HuH-7.5 (cell line): Measurements from ENCODE around the gene SALL4.
"Not testable (repeated sequence)": the region's sequence is repeated elsewhere in the genome, so short reads cannot be mapped to it uniquely, and the experiment has no call there.

Experiments used
- DNase-seq: peaks from one replicate; pipeline ENCODE4 v3.0.0; 2011; ENCODE audit warnings: low spot score

The SALL4 gene

DNA sequence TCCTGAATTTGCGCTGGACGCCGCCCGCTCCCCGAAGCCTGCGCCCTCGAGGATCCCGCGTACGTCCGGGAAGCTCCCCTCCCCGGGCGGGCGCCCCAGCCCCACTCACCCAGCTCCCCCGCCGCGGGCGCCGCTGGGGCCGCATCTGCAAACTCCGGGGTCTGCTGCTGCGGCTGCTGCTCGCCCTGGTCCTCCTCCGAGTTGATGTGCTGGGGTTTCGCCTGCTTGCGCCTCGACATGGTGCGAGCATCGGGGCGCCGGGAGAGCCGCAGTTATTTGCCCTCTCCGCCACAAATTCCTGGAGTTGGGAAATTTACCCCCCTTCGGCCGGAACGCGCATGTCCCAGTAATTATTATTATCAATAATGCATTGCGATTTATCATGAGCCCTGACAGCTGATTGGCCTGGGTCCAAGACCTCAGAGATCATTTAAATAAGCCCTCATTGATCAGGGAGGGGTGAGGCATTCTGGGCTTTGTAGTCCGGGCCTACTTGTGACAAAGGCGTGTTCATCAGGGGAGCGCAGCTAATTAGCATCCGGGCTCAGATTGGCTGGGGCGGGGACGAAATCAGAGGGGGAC is at the start of gene SALL4:
Gene SALL4 (minus strand): TSS at position 352 of the 582 bp plus-strand sequence. CDS start 113 bp downstream, at position 239.
- DNase-seq = no peak

DNA sequence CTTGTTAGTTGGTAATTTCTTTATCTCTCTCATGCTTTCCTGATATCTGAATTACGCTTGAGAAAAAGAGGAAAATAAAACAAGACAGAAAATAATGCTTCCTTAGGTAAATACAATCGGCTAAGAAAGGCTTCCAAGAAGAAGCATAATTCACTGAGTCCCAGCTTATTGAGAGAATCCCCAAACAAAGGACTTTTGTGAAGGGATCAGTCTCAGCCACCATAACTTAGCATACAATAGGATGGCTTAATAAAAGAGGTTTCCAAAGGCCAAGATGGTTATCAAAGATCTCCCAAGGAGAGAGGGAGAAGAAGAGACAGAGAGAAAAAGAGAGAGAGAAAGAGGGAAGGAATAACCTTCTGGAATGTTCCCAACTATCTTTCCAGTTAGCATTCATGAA is 46.0 kb upstream of the SALL4 start:
- no peak for DNase-seq

DNA sequence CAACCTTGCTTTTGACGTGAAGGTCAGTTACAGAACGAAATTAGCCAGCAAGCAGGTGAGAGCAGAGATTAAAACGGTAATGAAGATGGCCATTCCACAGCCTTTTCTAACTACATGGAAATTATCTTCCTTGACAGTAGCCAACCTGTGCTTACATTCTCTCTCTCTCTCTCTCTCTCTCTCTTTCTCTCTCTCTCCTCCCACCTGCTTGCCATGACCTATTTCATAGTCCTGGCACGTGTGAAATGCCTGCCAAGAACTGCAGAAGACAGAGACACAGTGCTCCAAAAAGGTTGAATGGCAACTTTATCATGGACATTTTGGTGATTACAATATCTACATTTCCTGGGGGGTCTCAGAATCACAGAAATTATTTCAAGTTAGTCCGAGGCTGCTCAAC is 38.5 kb upstream of the SALL4 start:
- DNase-seq = no peak

DNA sequence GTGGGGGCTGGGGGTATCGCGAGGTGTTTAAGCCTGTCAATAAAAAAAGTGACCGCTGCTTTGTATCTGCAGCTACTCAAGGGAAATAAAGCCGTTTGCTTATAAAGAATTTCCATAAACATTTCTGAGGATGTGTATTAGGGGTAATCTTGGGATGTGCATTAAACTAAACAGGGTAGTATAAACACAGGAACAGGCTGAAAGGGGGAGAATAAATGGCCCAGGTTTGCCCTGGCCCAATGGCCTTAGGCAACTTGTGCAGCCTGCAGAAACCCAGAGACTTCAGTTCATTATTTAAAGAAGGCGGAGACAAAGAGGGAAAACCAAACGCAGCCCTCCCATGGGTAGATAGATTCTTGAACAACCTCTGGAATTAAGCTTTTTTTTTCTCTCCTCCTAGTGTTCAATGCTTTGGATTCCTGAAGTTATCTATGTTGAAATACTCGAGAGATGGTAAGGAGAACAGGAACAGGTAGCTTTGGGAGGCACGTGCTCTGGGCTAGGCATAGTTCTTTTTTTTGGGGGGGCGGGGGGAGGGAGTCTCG is 35.6 kb upstream of the SALL4 start:
- DNase-seq = no peak

DNA sequence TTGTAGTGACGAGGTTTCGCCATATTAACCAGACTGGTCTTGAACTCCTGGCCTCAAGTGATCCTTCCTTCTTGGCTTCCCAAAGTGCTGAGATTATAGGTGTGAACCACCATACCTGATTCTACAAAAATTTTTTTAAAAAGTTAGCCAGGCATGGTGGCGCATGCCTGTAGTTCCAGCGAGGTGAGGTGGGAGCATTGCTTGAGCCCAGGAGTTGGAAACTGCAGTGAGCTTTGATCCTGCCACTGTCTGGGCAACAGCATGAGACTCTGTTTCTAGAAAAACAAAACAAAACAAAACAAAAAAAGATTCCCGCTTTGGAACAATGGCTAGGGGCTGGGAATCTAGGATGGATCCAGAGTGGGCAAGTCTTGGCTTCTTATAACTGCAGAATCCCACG is 35.1 kb upstream of the SALL4 start:
- DNase-seq = no peak

DNA sequence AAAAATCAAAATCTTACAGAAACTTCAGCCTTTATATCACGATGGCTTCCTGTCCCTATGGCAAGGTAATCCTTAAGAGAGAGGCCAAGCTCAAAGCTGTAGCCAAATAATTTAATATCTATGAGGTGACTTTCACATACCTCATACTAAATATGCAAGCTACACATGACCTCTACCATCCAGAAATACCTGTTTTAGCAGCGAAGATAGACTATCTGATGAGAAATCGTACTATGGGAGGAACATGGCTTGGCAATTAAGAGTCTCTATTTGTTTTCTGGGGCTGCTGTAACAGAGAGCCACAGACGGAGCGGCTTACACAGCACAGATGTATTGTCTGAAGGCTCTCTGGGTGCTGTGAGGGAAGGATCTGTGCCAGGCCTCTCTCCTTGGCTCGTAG is 31.0 kb upstream of the SALL4 start:
- DNase-seq = peak; percentile 38

DNA sequence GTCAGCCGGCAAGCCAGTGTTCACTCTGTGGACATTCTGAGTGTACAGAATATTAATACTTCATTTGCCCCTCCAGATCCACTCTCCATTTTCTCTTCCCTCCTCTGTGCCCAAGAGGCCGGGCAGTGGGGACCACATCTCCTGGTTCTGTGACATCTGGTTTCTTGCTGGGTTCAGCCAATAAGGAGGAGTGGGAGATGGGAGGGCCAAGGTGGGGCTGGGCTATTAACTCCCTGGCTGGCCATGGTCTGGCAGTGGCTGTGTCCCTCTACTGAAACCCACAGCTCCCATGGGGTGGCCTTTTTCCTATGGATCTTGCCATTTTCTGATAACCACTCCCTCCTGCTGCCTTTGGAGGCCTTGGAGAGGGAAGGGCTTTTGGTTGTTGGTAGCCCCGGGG is 30.0 kb upstream of the SALL4 start:
- no peak for DNase-seq

DNA sequence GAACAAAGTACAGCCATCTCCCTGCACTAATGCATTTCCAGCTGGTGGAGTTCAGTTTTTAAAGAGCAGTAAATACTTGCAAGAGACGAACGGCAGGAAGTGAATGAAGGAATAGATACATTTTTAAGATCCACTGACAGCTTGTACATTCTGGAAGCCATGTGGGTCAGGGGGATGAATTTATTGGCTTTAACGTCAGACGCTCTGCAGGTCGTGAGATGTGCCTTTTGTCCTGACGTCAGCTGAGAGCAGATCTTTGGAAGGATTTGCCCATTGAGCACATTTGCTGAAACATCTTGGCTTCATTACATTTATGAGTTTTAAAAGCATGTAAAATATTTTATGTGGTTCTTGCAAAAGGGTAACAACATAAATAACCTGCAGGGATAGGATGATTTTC is 29.5 kb upstream of the SALL4 start:
- DNase-seq = no peak

DNA sequence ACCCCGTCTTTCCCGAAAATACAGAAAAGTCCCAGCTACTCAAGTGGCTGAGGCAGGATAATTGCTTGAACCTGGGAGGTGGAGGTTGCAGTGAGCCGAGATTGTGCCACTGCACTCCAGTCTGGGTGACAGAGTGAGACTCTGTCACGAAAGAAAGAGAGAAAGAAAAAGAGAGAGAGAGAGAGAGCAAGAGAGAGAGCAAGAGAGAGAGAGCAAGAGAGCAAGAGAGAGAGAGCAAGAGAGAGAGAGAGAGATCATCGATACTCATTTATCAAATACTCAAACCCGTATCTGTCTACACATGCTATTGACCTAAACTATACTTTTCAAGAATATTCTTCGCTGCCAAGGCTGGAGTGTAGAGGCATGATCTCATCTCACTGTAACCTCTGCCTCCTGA is 28.2 kb upstream of the SALL4 start:
- DNase-seq = no peak

DNA sequence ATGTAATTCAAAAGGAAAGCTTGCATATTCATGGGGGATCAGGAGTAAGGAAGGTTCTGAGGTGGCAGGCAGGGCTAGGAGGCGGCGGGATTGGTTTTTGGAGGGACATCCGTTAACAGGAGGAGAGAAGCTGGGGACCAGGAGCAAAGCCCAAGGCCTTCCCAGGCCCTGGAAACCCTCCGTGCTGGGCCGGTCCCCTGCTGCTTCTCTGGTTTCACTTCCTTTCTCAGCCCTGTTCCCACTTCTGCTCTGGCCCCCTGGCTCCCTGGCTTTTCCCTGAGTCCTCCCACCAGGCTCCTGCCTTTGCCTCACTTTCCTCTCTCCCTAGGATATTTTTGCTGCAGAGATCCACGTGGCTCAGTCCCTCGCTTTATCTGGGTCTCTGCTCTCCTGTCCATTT is 26.4 kb upstream of the SALL4 start:
- DNase-seq = no peak

DNA sequence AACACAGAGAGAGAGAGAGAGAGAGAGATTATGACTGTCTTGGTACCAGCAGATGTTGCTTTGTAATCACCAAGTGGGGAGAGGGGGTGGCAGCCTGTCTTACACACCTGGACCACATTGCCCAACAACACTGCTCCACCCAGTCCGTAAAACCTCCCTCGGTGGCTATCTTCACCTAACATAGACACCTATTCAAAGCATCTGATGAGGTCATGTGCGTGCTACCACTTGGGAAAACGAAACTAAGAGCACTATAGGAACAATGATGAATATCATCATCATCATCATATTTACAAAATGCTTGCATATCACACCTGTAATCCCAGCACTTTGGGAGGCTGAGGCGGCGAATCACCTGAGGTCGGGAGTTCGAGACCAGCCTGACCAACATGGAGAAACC is 24.1 kb upstream of the SALL4 start:
- no peak for DNase-seq

DNA sequence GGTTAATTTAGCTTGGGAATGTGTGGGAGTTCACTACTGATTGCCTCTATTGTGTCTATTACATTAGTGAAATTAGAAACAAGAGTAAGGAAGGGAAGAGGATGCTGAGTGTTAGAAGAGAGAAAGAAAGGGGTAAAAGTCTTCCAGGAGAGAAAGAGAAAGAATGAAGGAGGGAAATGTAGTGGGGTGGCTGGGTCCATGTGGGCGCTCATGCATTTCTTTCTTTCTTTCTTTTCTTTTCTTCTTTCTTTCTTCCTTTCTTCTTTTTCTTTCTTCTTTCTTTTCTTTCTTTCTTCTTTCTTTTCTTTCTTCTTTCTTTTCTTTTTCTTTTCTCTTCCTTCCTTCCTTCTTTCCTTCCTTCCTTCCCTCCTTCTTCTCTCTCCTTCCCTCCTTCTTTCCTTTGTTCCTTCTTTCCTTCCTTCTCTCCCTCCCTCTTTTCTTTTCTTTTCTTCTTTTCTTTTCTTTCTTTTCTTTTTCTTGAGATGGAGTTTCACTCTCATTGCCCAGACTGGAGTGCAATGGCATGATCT is 16.2 kb upstream of the SALL4 start:
- DNase-seq = no peak

DNA sequence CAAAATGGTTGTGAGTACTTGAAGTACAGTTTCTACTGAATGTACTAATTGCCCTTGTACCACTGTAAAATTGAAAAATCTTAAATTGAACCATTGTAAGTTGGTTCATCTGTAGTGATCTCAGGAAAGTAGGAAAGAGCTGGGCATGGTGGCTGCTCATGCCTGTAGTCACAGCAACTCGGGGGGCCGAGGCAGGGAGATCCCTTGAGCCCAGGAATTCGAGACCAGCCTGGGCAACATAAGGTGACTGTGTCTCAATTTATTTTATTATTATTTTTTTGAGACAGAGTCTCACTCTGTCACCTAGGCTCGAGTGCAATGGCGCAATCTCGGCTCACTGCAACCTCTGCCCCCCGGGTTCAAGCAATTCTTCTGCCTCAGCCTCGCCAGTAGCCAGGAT is 14.5 kb upstream of the SALL4 start:
- DNase-seq = not testable (repeated sequence)

DNA sequence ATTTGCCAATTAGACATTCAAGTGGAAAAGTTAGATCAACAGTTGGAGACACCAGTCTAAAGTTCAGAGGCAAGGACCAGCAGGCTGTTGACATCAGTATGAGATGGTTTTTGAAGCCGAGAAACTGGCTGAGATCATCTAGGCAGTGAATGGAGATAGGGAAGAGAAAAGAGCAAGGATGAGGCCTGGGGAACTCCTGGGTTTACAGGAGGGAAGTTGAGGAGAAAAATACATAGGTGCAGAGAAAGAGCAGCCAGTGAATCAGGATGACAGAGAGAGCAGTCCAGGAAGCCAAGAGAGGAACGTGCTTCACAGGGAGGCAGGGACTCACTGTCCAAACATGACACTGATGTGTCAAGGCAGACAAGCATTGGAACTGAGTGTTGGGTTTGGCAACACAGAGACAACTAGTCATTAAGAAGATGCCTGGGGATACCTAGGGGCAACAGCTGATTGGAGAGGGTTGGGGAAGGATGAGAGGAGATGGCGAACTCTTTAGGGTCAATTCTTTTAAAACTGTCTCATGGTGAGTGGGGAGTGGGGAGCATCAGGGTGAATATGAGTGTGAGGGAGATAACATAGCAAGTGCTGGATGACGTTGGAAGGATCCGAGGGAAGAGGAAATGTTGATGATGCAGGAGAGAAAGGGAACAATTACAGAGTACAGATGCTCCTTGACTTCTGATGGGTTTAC is 13.2 kb upstream of the SALL4 start:
- DNase-seq = peak; percentile 46

DNA sequence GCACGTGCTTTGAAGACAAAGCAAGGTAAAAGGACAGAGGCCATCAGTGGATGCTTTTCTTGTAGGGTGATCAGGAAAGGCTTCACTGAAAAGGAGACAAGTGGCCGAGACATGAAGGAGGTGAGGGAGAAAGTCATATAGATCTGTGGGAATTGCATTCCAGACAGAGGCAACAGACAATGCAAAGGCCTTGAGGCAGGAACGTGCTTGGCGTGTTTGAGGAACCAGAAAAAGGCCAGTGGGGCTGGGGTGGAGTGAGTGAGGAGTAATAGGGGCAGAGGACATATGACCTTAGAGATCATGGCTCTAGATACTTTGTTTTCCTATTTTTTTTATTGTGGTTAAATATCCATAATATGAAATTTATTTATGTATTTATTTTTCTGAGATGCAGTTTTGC is 10.5 kb upstream of the SALL4 start:
- no peak for DNase-seq

DNA sequence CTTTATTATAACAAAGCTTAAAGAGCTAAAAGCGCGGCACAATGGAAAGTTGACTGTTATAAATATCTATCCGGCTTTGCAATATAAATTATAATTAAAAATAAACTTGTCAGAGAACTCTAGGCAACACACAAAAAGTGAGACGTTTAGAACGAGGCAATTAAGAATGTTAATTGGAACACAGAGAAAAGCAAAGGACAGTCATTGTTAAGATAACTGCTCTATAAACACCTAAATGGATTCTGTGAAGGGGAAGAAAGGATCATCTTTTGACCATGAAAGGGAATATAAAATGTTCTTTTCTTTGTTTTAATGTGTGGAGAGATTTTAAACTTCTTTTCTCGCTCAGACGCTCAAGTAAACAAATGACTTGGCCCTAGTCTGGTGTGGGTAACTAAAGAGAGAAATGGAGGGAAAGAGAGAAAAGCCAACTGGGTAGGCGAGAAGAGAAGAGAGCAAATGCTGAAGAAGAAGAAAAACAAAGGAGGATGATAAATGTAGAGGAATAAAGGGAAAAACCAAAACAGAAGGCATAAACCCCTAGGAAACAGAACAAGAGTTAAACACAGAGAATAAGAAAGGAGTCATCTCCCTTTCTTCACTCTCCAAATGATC is 9.3 kb upstream of the SALL4 start:
- DNase-seq = no peak

DNA sequence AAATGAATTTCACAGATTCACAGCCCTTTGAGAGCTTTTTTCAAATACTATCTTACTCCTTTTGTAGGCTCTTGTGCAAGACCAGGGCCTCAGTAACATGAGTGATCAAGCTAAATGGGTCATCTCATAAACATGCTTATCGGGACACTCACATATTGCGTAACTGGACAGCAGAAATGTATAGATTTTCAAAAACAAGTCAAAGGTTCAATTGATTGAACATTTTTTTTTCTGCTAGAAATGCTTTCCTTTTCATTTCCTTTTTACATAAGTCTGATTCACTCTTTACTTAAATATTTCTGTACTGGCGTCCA is 8.7 kb upstream of the SALL4 start:
- peak; percentile 56 for DNase-seq

DNA sequence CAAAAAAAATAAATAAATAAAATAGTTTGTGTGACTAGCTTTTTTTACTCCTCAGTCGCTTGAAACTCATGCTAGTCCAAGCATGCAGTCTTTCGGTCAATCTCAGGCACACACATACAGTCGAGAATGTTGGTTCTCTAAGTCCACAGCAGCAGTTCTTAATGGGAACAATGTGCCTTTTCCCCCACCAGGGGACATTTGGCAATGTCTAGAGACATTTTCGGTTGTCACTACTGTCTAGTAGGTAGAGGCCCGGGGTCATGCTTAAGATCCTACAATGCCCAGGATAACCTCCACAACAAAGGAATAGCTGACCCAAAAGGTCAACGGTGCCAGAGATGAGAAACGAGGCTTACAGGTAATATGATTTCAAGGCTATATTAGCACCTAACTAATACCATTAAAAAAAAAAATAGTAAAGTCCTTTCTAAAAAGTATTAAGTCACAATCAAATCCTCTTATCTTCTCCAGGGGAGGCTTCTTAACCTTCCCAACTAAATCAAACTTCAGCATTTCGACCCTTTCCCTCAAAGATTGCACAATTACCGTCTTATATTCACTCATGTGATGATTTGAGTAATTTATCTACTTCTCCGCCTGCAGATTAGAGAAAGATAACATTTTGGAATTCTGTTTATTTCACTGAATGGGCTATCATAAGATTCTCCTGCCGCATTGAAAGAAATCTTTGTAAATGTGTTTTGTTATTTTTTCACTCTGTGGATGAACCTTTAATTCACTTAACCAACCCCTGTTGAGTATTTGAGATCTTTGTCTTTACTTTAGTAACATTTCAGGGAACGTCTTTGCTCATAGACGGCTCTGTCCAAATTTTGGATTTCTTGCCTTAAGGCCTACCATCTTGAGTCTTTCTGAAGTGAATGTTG is 8.1 kb upstream of the SALL4 start:
- DNase-seq = no peak

DNA sequence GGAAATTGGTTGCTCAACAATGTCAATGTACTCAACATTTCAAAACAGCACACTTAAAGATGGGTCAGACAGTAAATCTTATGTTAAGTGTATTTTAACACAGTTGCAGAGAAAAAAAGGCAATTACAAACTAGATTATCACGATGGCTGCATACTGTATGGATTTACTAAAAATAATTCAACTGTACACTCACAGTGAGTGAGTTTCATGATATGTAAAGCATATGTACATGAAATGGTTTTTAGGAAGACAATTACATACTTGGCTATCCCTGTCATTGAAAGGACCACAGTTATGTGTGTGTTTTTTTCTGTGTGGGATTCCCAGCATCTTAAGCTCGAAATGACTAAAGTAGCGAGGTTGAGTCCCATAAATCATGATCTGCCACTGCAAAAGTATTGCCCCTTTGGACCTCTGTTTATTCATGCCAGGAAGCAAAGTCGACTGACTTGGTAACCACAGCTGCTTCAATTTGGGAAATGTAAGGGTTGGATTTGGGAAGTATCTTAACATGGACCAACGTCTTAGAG is 5.5 kb upstream of the SALL4 start:
- DNase-seq = no peak

DNA sequence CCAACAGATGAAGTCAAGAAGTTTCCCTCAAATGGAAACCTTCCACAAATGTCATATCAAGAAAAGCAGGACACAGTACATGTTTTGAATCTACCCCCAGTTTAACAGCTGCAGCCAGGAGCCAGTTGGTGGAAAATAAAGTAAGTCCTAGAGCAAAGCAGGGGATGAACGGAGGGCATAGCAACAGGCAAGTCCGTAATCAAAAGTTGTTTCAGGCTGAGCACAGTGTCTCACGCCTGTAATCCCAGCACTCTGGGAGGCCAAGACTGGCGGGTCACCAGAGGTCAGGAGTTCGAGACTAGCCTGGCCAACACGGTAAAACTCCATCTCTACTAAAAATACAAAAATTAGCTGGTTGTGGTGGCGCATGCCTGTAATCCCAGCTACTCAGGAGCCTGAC is 2.4 kb upstream of the SALL4 start:
- no peak for DNase-seq

DNA sequence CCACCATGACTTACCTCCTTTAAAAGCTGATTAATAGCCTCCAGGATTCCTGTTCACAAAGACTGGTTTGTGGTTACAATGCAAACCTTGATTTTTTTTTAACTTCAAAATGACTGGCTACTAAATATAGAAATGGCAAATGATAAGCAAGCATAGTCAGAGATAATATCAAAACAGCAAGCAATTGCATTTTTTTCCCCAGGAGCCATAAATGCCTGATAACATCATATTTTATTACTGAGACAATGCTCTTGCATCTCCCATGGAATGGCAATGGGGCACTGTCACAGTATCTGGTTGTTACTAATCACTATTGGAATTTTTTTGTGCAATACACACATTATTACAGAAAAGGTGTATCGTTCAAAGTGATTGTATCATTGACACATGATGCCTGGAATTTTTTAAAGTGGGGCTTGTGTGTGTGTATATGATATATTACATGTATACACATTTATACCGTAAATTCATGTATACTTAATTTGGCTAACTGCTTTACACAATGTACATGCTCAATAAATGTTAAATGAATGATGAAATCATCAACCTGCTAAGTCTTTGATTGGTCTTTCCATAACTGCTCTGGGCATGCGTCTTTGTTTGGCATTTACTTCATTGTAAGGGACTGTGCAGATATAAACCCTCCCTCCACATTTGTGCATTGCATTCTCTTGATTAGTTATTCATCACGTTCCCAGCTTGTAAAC is 980 bp upstream of the SALL4 start:
- no peak for DNase-seq

DNA sequence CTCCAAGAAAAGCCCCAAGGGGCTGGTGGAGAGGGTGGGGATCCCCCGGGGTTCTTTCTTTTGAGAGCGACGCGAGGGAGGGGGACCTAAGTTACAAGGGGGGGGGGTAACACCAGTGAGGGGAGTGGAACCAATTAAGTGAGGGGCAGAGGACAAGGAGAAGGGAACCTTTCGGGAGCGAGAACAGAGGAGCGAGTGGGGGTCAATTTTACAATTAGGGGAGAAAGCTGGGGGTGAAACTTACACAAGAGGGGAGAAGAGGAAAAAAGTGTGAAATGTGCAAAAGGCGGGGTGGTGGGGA is 548 bp downstream of the SALL4 start:
- DNase-seq = peak; percentile 59
